Measurements from ENCODE around the gene VAV2.

The VAV2 gene

DNA sequence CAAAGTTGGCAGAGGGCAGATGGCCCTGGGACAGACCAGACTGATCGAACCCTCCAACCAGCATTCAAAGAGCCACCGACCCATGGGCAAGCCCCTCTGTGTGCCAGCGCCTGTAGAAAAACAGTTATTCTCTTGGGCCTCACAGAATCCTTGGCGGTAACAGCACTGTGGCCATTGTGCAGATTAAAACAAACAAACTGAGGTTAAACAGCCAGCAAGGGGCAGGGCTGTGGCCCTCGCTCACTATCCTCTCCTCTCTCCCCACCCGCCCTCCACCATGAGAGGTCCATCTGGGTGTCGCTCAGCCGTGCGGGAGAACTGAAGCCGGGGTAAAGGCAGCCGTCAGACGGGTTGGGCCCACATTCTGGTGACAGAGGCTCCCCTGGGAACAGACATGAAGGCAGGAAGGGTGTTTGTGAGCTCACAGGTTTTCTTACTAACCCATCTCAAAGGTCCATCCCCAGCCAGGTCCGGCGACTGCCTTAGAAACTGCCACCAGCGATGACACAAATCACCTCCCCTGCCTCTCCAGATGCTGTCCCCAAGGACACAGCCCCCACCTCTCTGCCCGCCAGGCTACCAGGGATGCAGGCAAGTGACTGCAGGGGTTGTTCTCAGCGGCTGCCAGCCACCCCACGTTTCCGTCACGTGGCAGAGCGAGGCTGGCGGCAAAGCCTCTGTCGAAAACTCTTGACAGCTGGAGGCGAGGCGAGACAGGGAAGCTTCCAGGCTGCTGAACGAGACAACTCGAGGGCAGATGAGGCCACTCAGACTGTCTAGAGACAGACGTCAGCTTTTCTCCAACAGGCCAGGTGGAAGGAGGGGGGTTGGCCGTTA lies 178.2 kb downstream of the VAV2 start:
- no peaks in the 10 kb centered on the region for H3K36me3 ChIP-seq
- no peak overlapping the region for H3K27ac ChIP-seq
- TF ChIP-seq, protein P1, sequence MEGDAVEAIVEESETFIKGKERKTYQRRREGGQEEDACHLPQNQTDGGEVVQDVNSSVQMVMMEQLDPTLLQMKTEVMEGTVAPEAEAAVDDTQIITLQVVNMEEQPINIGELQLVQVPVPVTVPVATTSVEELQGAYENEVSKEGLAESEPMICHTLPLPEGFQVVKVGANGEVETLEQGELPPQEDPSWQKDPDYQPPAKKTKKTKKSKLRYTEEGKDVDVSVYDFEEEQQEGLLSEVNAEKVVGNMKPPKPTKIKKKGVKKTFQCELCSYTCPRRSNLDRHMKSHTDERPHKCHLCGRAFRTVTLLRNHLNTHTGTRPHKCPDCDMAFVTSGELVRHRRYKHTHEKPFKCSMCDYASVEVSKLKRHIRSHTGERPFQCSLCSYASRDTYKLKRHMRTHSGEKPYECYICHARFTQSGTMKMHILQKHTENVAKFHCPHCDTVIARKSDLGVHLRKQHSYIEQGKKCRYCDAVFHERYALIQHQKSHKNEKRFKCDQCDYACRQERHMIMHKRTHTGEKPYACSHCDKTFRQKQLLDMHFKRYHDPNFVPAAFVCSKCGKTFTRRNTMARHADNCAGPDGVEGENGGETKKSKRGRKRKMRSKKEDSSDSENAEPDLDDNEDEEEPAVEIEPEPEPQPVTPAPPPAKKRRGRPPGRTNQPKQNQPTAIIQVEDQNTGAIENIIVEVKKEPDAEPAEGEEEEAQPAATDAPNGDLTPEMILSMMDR (IDR thresholded peaks at IDR 0.05): no peak
- H3K4me1 ChIP-seq (ENCODE audit: control insufficient read depth in 1 of 2, insufficient read depth in 1 of 2, low read depth in 1 of 2, low read length in 1 of 2): no peaks in the 10 kb centered on the region
- no peaks in the 10 kb centered on the region for H3K9me3 ChIP-seq
- no peaks in the 10 kb centered on the region for H3K27me3 ChIP-seq
- no peak overlapping the region for H3K4me3 ChIP-seq (ENCODE audit: low read depth in 1 of 2, low read length in 1 of 2)

DNA sequence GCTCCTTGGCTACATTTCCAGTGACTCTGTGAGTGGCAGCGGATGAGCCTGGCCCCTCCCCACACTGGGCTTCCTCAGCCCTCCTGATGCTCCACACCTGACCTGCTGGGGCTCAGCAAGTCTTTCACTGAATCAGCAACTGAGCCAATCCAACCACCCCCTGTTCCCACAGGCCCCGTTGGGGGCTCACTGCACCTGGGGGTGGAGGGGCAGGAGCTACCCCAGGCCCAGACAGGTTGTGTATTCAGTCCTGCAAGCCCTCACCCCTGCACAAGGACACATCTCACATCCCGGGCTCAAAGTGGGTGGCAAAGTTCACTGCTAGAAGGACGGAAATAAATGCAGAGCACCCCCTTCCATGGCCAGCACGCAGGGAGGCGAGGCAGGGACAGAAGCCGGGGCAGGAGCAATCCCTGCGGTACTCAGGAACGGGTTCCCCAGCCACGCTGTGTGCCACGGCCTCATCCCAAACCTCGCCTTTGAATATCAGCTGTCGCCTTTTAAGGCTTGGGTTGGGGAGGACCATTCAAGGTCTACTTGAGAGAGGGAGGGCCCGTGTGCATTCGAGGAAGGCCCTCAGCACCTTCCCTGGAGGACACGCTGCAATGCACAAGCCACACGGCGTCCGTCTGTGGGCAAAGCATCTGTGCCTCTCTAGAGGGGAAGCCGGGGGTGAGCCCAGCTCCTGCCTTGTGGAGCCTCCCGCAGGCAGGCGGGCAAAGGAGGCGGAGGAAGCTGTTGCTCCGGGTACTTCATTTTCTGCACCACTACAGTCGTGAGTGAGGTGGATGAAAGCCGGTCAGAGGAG lies 179.0 kb downstream of the VAV2 start:
- Histone ChIP-seq H3K27me3 (no peaks in the 10 kb centered on the region), H3K27ac (no peak overlapping the region), H3K9me3 (no peaks in the 10 kb centered on the region), H3K4me3 (ENCODE audit: low read depth in 1 of 2, low read length in 1 of 2) (no peak overlapping the region), H3K4me1 (ENCODE audit: control insufficient read depth in 1 of 2, insufficient read depth in 1 of 2, low read depth in 1 of 2, low read length in 1 of 2) (no peaks in the 10 kb centered on the region), H3K36me3 (no peaks in the 10 kb centered on the region)
- TF ChIP-seq, protein P1 (IDR thresholded peaks at IDR 0.05): no peak

DNA sequence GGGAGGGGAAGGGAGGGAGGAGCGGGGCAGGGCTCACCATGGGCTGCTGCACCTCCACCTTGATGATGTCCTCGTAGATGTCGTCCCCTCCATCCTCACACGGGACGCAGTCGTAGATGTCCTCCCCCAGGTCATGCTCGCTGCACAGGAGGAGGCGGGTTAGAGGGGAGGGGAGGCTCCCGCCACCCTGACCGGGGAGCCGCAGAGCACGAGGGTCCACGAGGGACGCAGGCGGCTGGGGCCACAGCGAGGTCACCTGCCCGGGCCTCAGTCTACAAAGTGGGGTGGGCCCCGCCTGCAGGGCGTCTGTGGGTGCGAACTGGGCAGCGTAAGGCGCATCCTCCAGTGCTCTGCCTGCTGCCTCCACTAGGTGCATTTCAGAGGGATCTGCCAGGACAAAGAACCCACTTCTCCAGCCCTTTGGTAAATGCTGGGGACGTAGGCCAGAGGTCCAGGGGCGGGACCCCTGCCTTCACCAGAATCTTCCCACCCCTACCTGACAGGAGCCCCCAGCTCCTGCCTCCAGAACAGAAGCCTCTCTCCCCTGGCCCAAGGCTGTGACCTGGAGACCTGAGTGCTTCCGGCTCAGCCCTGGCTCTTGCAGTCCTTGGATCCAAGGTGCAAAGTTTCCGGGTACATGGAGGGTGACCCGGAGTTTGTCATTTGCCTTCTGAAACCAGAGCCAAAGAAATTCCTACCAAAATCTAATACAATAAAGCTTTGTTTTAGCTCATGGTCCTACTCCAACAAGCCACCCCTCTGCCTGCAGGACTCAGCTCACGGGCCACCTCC lies 179.9 kb downstream of the VAV2 start:
- H3K27me3 ChIP-seq: no peaks in the 10 kb centered on the region
- TF ChIP-seq, protein P1 (IDR thresholded peaks at IDR 0.05): no peak
- no peaks in the 10 kb centered on the region for H3K4me1 ChIP-seq (ENCODE audit: control insufficient read depth in 1 of 2, insufficient read depth in 1 of 2, low read depth in 1 of 2, low read length in 1 of 2)
- no peak overlapping the region for H3K27ac ChIP-seq
- H3K4me3 ChIP-seq (ENCODE audit: low read depth in 1 of 2, low read length in 1 of 2): no peak overlapping the region
- H3K9me3 ChIP-seq: no peaks in the 10 kb centered on the region
- no peaks in the 10 kb centered on the region for H3K36me3 ChIP-seq

DNA sequence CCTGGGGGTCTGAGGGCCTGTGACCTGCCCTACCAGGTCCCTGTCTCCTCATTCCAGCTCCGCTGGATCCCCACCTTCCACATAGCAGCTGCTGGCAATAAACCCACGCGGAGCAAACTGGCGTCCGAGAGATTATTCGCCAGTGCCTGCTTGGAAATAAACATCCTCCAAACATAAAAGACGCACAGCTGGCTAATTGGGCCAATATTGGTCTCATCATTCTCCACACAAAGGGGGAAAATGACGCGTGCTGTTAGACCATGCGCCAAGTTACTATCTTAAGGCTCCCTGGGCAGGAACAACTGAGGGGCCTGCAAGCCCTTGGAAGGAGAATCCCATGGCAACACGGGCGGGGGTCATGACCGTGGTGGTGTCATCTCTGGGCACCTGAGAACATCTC lies 180.7 kb downstream of the VAV2 start:
- TF ChIP-seq, protein P1 (IDR thresholded peaks at IDR 0.05): no peak

DNA sequence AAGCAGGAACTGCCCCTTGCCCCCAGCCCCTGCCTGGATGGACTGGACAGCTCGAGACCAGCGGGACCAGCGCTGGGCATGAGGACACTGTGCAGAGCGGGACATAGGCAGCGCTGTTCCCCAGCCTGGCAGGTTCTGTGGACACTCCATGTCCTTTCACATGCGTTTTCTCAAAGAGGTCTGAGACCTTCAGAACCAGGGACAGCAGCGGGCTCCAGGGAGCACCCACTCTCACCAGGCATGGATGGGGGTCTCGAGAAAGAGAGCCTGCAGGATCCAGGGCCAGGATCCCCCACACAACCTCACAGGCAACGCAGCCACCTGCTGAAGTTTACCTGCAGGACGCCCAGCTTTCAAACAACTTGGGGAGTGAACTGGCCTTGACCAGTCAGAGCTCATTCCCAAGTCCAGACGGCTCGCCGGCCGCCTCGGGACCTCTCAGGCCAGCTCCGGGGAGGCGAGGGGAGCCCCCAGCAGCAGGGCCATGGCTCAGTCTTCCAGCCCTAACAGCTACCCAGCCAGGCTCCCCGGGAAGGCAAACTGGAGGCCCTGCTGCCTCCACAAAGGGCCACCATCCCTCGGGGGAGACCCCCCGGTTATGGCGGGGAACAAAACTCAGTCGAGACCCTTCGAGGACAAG lies 181.4 kb downstream of the VAV2 start:
- TF ChIP-seq, protein P1 (IDR thresholded peaks at IDR 0.05): no peak
- Histone ChIP-seq H3K4me1 (ENCODE audit: control insufficient read depth in 1 of 2, insufficient read depth in 1 of 2, low read depth in 1 of 2, low read length in 1 of 2) (no peaks in the 10 kb centered on the region), H3K9me3 (no peaks in the 10 kb centered on the region), H3K4me3 (ENCODE audit: low read depth in 1 of 2, low read length in 1 of 2) (no peak overlapping the region), H3K27me3 (no peaks in the 10 kb centered on the region), H3K36me3 (no peaks in the 10 kb centered on the region), H3K27ac (no peak overlapping the region)

More for the DNA sequence above, 180.7 kb downstream of the VAV2 start:
- Histone ChIP-seq H3K36me3 (no peaks in the 10 kb centered on the region), H3K9me3 (no peaks in the 10 kb centered on the region), H3K4me3 (ENCODE audit: low read depth in 1 of 2, low read length in 1 of 2) (no peak overlapping the region), H3K27me3 (no peaks in the 10 kb centered on the region), H3K27ac (no peak overlapping the region), H3K4me1 (ENCODE audit: control insufficient read depth in 1 of 2, insufficient read depth in 1 of 2, low read depth in 1 of 2, low read length in 1 of 2) (no peaks in the 10 kb centered on the region)
